ENCODE measurements around the gene ARAP1. TPM values are rescaled to one million over a fixed set of nuclear protein-coding genes. Genes with fewer than 3 reads are reported as not detected.

Gene ARAP1
- total RNA-seq, 1 experiment from 2014 or later: 86.2 TPM

DNA sequence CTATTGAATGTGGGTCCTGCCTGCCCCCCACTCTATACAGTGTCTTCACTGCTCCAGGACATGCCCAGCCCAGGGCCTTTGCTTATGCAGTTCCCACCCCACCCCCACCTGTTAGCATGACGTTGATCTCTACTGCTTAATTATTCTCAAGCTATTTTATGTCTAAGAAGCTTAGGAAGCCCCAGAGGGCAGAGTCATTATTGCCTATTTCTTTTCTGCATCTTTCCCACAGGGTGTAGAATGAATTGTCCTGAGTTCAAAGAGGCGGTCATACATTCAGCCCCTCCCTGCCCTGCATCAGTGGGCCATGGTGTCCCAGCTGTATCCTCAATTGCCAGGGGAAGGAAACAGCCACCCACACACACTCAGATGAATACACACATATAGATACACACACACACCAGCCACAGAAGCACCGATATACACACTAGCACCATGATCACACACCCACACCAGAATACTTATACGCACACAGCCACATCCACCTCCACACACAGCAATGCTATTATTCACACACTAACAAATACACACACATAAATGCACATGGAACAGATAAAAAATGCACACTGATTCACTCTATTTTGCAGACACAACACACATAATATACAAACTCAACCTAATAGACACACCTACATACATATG is 79.5 kb downstream of the ARAP1 start:
- no peak for ATAC-seq
- intact Hi-C loops (cut with micrococcal nuclease): no loop called here
- no peak overlapping the region for H2AFZ ChIP-seq (ENCODE audit: low read length)
- H3K79me2 ChIP-seq (ENCODE audit: low read length): no peaks in the 10 kb centered on the region
- no peaks in the 10 kb centered on the region for H3K9me3 ChIP-seq (ENCODE audit: low read length)
- H3K9me2 ChIP-seq (replicated peaks; ENCODE audit: low read length): no peaks in the 10 kb centered on the region
- no peak overlapping the region for H3K9ac ChIP-seq (ENCODE audit: low read length)
- no peaks in the 10 kb centered on the region for H4K20me1 ChIP-seq (ENCODE audit: low read length)
- TF ChIP-seq EZH2 (IDR thresholded peaks at IDR 0.05; ENCODE audit: low read length, unreplicated experiment): no peak
- TF ChIP-seq, protein P1, sequence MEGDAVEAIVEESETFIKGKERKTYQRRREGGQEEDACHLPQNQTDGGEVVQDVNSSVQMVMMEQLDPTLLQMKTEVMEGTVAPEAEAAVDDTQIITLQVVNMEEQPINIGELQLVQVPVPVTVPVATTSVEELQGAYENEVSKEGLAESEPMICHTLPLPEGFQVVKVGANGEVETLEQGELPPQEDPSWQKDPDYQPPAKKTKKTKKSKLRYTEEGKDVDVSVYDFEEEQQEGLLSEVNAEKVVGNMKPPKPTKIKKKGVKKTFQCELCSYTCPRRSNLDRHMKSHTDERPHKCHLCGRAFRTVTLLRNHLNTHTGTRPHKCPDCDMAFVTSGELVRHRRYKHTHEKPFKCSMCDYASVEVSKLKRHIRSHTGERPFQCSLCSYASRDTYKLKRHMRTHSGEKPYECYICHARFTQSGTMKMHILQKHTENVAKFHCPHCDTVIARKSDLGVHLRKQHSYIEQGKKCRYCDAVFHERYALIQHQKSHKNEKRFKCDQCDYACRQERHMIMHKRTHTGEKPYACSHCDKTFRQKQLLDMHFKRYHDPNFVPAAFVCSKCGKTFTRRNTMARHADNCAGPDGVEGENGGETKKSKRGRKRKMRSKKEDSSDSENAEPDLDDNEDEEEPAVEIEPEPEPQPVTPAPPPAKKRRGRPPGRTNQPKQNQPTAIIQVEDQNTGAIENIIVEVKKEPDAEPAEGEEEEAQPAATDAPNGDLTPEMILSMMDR (conservative IDR thresholded peaks at IDR 0.05; ENCODE audit: low read depth, low read length): no peak
- no peak for TF ChIP-seq EZH2phosphoT487 (IDR thresholded peaks at IDR 0.05; ENCODE audit: borderline replicate concordance, low read length)
- H3K36me3 ChIP-seq (ENCODE audit: low read depth, low read length): no peaks in the 10 kb centered on the region
- H3K27me3 ChIP-seq (ENCODE audit: low read length): peaks cover 51% of the 10 kb centered on the region
- H3K27ac ChIP-seq (ENCODE audit: low read length): no peak overlapping the region
- no peaks in the 10 kb centered on the region for H3F3A ChIP-seq (ENCODE audit: low read length, unreplicated experiment)
- BruUV-seq (replicated peaks): no TSS peak
- ChIA-PET POLR2A (ENCODE audit: unreplicated experiment) (interaction anchor here (0.6 to 0.7 kb wide), 4 partner anchors 77 to 665 kb away, joined by 3 to 19 read pairs (median 5); no protein-coding TSS in a partner anchor), CTCF (no interaction called here)
- H3K4me3 ChIP-seq (ENCODE audit: low read length): no peak overlapping the region
- no peak for DNase-seq
- no peaks in the 10 kb centered on the region for H3K4me1 ChIP-seq (ENCODE audit: insufficient read depth, low read length)
- no peak overlapping the region for H3K4me2 ChIP-seq (ENCODE audit: low read length)

DNA sequence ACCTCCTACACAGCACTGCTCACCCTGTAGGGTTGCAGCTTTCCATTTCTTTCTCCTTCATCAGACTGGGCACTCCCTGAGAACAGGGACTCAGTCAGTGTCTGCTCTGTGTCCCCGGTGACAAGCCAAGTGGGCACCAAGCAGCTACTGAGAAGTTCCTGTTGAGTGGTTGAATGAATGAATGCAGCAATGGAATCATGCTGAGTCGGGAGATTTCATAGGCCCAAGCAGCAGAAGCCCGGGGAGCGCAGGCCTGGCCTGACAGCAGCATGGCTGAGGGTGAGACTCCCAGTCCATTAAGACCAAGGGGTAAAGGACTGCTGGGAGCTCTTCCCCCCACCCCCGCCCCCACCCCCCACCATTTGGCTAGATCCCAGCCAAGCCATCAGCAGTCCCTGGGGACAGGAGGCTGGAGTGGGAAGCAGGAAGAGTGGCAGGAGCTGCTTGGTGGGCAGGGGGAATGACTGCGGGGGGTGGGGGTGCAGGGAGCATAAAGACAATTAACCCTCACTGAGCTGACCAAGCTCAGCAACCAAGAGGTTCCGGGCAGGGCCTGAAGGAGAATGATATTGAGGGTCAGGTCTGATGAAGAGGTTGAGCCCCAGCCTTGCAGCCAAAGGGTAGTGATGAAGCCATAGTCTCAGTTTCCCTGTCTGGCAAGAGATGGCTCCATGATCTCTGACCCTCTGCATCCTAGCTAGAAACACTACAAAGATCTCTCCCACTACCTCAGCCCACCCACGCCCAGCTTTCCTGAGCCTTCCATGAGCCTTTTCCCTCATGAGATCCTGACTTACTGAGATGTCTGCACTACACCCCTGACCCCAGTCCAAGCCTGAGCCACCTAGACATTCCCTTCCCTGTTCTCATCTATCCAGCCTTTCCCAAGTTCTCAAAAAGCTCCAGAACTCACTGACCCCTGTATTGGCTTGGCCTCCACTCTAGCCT is 80.8 kb downstream of the ARAP1 start:
- no TSS peak for BruUV-seq (replicated peaks)
- intact Hi-C loops (cut with micrococcal nuclease): no loop called here
- Histone ChIP-seq H3K9me3 (ENCODE audit: low read length) (no peaks in the 10 kb centered on the region; the same call in 1 of the 2 replicates), H4K20me1 (ENCODE audit: low read length) (no peaks in the 10 kb centered on the region), H3K4me3 (ENCODE audit: low read length) (no peak overlapping the region), H3K9me2 (replicated peaks; ENCODE audit: low read length) (no peaks in the 10 kb centered on the region), H3K79me2 (ENCODE audit: low read length) (no peaks in the 10 kb centered on the region), H2AFZ (ENCODE audit: low read length) (no peak overlapping the region), H3K27me3 (ENCODE audit: low read length) (peaks cover 42% of the 10 kb centered on the region), H3F3A (ENCODE audit: low read length, unreplicated experiment) (no peaks in the 10 kb centered on the region), H3K9ac (ENCODE audit: low read length) (no peak overlapping the region), H3K4me2 (ENCODE audit: low read length) (no peak overlapping the region), H3K4me1 (ENCODE audit: insufficient read depth, low read length) (no peaks in the 10 kb centered on the region), H3K36me3 (ENCODE audit: low read depth, low read length) (no peaks in the 10 kb centered on the region), H3K27ac (ENCODE audit: low read length) (no peak overlapping the region)
- no peak for DNase-seq
- ATAC-seq: no peak
- TF ChIP-seq, protein P1 (conservative IDR thresholded peaks at IDR 0.05; ENCODE audit: low read depth, low read length): no peak
- no peak for TF ChIP-seq EZH2phosphoT487 (IDR thresholded peaks at IDR 0.05; ENCODE audit: borderline replicate concordance, low read length)
- ChIA-PET POLR2A (ENCODE audit: unreplicated experiment) (interaction anchor here (0.6 kb wide), 1 partner anchor 13 kb away, joined by 3 read pairs; no protein-coding TSS in a partner anchor), CTCF (no interaction called here)

All from PC-3 (cell line).